Fibroblast of the aortic adventitia (primary cell): ENCODE measurements around the gene U2AF1L4. TPM values are rescaled to one million over a fixed set of nuclear protein-coding genes. Genes with fewer than 3 reads are reported as not detected.

Source experiments
- DNase-seq: peaks from one replicate; pipeline ENCODE4 v3.0.0-alpha.2; 2010; ENCODE audit warnings: low read depth
- H3K4me3 ChIP-seq: 2 replicates; pipeline ENCODE4 v1.5.1; 2011; ENCODE audit warnings: low read depth, mild to moderate bottlenecking, control low read depth, low read length, moderate library complexity
- total RNA-seq: library from RNA; depleted of rRNA; stranded (reverse); fragments of >200 nt; gene quantifications from 2 replicates; pipeline ENCODE4 v1.2.3, GENCODE V29; 2012; ENCODE audit warnings: low replicate concordance
- TF ChIP-seq, protein P1 (sequence below): IDR thresholded peaks from 2 replicates; pipeline ENCODE4 v1.5.1; 2011; ENCODE audit warnings: mild to moderate bottlenecking, low read length, control low read depth, inconsistent platforms; ENCODE audit not compliant: insufficient read depth

Gene U2AF1L4
- total RNA-seq, 1 donor, result 5.8 TPM

DNA sequence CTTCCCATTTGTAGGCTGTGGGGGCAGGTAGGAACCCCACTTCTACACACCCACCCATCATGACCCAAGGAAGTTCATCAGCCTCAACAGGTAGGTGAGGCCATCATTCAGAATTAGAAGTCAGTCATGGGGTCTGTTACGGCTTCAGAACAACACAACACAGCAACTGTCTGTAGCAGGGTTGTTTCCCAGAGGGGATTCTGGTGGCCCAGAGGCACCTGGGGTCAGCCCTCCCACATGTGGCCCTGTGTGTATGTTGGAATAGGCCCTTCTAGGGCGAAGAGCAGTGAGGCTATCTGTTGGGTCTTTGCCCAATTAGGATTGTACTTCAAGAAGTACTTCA, 6.4 kb downstream of the U2AF1L4 start:
- TF ChIP-seq, protein P1, sequence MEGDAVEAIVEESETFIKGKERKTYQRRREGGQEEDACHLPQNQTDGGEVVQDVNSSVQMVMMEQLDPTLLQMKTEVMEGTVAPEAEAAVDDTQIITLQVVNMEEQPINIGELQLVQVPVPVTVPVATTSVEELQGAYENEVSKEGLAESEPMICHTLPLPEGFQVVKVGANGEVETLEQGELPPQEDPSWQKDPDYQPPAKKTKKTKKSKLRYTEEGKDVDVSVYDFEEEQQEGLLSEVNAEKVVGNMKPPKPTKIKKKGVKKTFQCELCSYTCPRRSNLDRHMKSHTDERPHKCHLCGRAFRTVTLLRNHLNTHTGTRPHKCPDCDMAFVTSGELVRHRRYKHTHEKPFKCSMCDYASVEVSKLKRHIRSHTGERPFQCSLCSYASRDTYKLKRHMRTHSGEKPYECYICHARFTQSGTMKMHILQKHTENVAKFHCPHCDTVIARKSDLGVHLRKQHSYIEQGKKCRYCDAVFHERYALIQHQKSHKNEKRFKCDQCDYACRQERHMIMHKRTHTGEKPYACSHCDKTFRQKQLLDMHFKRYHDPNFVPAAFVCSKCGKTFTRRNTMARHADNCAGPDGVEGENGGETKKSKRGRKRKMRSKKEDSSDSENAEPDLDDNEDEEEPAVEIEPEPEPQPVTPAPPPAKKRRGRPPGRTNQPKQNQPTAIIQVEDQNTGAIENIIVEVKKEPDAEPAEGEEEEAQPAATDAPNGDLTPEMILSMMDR, result no peak
- DNase-seq, result no peak
- no peak overlapping the region for H3K4me3 ChIP-seq

DNA sequence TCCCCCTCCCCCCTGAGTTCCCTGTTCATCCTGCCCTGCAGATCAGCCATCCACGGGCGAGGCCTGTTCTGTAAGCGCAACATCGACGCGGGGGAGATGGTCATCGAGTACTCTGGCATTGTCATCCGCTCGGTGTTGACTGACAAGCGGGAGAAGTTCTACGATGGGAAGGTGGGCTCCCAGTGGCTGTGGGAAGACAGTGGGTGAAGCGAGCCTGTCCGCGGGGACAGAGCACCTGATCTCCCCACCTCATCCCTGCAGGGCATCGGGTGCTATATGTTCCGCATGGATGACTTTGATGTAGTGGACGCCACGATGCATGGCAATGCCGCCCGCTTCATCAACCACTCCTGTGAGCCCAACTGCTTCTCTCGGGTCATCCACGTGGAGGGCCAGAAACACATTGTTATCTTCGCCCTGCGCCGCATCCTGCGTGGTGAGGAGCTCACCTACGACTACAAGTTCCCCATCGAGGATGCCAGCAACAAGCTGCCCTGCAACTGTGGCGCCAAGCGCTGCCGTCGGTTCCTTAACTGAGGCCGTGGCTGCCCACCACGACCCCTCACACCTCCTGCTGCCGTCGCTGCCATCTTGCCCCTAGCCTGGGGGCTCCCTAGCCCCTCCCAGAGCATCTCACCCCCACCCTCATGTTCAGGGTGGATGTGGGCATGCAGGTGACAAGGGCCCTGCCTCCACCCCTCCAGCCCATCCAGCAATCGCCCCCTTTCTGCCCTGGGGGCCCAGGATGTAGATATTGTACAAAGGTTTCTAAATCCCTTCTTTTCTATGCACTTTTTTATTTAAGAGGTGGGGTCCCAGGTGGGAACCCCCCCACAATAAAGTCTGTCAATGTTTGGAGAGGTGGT, 7.0 kb downstream of the U2AF1L4 start:
- TF ChIP-seq, protein P1, result no peak
- DNase-seq, result no peak
- no peak overlapping the region for H3K4me3 ChIP-seq

DNA sequence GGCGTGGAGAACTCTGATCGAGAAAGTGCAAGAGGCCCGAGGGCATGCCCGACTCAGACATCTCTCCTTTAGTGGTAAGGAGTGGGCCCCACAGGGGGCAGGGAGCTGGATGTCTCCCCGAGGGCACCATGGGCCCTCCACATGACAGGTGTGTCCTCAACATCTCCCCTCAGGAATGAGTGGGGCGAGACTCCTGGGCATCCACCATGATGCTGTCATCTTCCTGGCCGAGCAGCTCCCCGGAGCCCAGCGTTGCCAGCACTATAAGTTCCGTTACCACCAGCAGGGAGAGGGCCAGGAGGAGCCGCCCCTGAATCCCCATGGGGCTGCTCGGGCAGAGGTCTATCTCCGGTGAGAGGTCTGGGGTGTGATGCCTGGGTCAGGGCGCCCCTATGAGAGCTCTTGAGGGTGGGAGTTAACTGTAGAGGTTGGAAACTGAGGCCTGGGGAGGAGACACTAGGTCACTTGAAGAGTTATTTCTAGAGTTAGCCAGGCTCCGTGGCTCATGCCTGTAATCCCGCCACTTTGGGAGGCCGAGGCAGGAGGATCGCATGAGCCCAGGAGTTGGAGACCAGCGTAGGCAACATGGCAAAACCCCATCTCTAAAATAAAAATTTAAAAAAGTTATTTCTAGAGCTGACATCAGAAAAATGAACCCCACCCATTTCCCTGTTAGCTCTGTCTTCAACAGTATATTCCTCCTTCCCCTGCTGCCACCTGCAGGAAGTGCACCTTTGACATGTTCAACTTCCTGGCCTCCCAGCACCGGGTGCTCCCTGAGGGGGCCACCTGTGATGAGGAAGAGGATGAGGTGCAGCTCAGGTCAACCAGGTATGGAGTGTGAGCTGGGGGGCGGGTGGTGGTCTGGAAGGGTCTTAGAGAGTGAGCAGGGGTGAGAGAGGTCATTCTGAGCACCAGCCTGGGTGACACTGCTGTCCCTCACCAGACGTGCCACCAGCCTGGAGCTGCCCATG, 8.0 kb downstream of the U2AF1L4 start:
- no peak for DNase-seq
- H3K4me3 ChIP-seq, result no peak overlapping the region
- TF ChIP-seq, protein P1, result peak; percentile 22

DNA sequence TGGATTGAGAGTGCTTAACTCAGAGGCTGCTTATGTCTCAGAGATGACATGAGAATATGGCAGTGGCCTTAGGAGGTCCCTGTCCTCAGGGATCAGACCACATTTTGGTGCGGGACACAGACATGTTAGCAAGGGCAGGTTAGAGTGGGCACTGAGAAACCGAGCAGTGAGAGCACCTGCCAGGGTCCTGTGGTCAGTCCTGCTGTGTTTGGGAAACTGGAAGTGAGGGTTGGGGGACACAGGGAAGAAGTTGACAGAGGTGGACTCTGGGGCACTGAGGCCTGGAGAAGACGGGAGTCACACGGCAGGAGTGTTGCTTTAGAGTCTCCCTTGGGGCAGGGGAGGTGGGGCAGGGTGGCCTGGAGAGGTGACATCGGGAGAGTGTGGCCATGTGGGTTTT, 10.3 kb downstream of the U2AF1L4 start:
- TF ChIP-seq, protein P1, result no peak
- H3K4me3 ChIP-seq, result no peak overlapping the region
- no peak for DNase-seq

DNA sequence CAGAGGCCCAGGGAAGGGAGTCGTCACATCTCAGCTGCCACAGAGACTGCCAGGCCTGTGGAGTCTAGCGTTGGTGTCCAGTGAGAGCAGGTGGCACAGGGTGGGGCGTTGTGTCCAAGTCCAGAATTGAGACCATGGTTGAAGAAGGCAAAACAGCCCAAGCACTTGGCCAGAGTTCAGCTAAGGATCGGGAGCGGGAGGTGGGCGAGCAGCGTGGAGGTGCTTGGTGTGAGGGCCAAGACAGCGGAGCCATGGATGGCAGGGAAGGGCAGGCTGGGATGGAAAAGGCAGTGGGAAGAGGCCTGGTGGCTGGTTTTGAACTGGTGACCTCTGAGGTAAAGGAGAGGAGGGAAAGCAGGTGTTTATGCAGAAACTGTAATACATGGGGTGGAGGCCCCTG, 10.9 kb downstream of the U2AF1L4 start:
- H3K4me3 ChIP-seq, result no peak overlapping the region
- TF ChIP-seq, protein P1, result no peak
- DNase-seq, result no peak

DNA sequence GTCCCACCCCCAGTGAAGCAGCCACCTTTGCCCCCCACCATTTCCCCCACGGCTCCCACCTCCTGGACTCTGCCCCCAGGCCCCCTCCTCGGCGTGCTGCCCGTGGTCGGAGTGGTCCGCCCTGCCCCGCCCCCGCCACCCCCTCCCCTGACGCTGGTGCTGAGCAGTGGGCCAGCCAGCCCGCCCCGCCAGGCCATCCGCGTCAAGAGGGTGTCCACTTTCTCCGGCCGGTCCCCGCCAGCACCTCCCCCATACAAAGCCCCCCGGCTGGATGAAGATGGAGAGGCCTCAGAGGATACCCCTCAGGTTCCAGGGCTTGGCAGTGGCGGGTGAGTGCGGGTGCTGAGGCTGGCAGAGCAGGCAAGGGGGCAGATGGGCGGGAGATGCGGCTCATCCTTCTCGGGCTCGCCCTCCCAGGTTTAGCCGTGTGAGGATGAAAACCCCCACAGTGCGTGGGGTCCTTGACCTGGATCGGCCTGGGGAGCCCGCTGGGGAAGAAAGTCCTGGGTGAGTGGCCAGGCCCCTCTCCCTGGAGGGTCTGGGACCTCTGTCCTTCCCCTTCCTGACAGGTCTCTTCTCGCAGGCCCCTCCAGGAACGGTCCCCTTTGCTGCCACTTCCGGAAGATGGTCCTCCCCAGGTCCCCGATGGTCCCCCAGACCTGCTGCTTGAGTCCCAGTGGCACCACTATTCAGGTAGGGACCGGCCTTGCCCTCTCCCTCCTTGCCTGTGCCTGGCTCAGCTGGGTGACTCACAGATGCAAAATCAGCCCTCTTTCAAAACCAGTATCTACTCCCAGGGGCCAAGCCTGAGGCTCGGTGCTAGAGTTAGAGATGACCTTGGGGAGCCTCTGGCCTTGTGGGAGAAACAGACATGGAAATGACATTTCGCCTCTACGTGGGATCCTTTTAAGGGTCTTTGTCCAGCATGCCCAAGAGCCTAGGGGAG, 11.8 kb downstream of the U2AF1L4 start:
- TF ChIP-seq, protein P1, result no peak
- DNase-seq, result no peak

More for the DNA sequence above, 11.8 kb downstream of the U2AF1L4 start:
- no peak overlapping the region for H3K4me3 ChIP-seq
